ENCODE measurements around the gene SERPINA4.
"Not testable (repeated sequence)": the region's sequence is repeated elsewhere in the genome, so short reads cannot be mapped to it uniquely, and the experiment has no call there.

Gene SERPINA4

GRCh38 chr14:94573475-94574277 lies 12.4 kb downstream of the SERPINA4 start:
- no peak overlapping the region for H3K9ac ChIP-seq (ENCODE audit: low read depth in 1 of 2, low read length in 2 of 2)
- no peaks in the 10 kb centered on the region for H3K9me3 ChIP-seq (ENCODE audit: control insufficient read depth in 1 of 2, low read length in 2 of 2)
- no peaks in the 10 kb centered on the region for H3K36me3 ChIP-seq (ENCODE audit: control insufficient read depth in 1 of 2, insufficient read depth in 2 of 2, low read length in 2 of 2)
- no peak overlapping the region for H3K27ac ChIP-seq (ENCODE audit: low read depth, low read length)
- H3K27me3 ChIP-seq (ENCODE audit: control insufficient read depth in 1 of 2, insufficient read depth in 2 of 2, low read length in 2 of 2), result no peaks in the 10 kb centered on the region
- peaks cover 0 to 5% of the 10 kb centered on the region in 2 donors for H3K4me1 ChIP-seq (ENCODE audit: control insufficient read depth in 1 of 2, insufficient read depth in 2 of 2, low read length in 2 of 2)
- H3K4me3 ChIP-seq (ENCODE audit: low read depth in 1 of 2, low read length in 2 of 2), result no peak overlapping the region

- Histone ChIP-seq H3K27me3 (ENCODE audit: control insufficient read depth in 1 of 2, insufficient read depth in 2 of 2, low read length in 2 of 2) (no peaks in the 10 kb centered on the region), H3K27ac (ENCODE audit: low read depth, low read length) (no peak overlapping the region), H3K4me1 (ENCODE audit: control insufficient read depth in 1 of 2, insufficient read depth in 2 of 2, low read length in 2 of 2) (peaks cover 0 to 5% of the 10 kb centered on the region in 2 donors), H3K36me3 (ENCODE audit: control insufficient read depth in 1 of 2, insufficient read depth in 2 of 2, low read length in 2 of 2) (no peaks in the 10 kb centered on the region), H3K9ac (ENCODE audit: low read depth in 1 of 2, low read length in 2 of 2) (no peak overlapping the region), H3K9me3 (ENCODE audit: control insufficient read depth in 1 of 2, low read length in 2 of 2) (no peaks in the 10 kb centered on the region), H3K4me3 (ENCODE audit: low read depth in 1 of 2, low read length in 2 of 2) (no peak overlapping the region)
These were observed 13.1 kb downstream of the SERPINA4 start for GRCh38 chr14:94574336-94574735.

- H3K27ac ChIP-seq (ENCODE audit: low read depth, low read length), result no peak overlapping the region
- no peaks in the 10 kb centered on the region for H3K36me3 ChIP-seq (ENCODE audit: control insufficient read depth in 1 of 2, insufficient read depth in 2 of 2, low read length in 2 of 2)
- H3K4me3 ChIP-seq (ENCODE audit: low read depth in 1 of 2, low read length in 2 of 2), result no peak overlapping the region
- no peak overlapping the region for H3K9ac ChIP-seq (ENCODE audit: low read depth in 1 of 2, low read length in 2 of 2)
- no peaks in the 10 kb centered on the region for H3K27me3 ChIP-seq (ENCODE audit: control insufficient read depth in 1 of 2, insufficient read depth in 2 of 2, low read length in 2 of 2)
- no peaks in the 10 kb centered on the region for H3K9me3 ChIP-seq (ENCODE audit: control insufficient read depth in 1 of 2, low read length in 2 of 2)
- H3K4me1 ChIP-seq (ENCODE audit: control insufficient read depth in 1 of 2, insufficient read depth in 2 of 2, low read length in 2 of 2), result peaks cover 0 to 5% of the 10 kb centered on the region in 2 donors
These were observed 14.7 kb downstream of the SERPINA4 start for GRCh38 chr14:94575730-94576585.

GRCh38 chr14:94577472-94577871 lies 16.2 kb downstream of the SERPINA4 start:
- H3K4me3 ChIP-seq (ENCODE audit: low read depth in 1 of 2, low read length in 2 of 2); H3K36me3 ChIP-seq (ENCODE audit: control insufficient read depth in 1 of 2, insufficient read depth in 2 of 2, low read length in 2 of 2); H3K4me1 ChIP-seq (ENCODE audit: control insufficient read depth in 1 of 2, insufficient read depth in 2 of 2, low read length in 2 of 2); H3K27me3 ChIP-seq (ENCODE audit: control insufficient read depth in 1 of 2, insufficient read depth in 2 of 2, low read length in 2 of 2); H3K9ac ChIP-seq (ENCODE audit: low read depth in 1 of 2, low read length in 2 of 2); H3K27ac ChIP-seq (ENCODE audit: low read depth, low read length); H3K9me3 ChIP-seq (ENCODE audit: control insufficient read depth in 1 of 2, low read length in 2 of 2): not testable (repeated sequence)

GRCh38 chr14:94578712-94579111 lies 17.5 kb downstream of the SERPINA4 start:
- Histone ChIP-seq H3K27me3 (ENCODE audit: control insufficient read depth in 1 of 2, insufficient read depth in 2 of 2, low read length in 2 of 2) (no peaks in the 10 kb centered on the region), H3K27ac (ENCODE audit: low read depth, low read length) (no peak overlapping the region), H3K9me3 (ENCODE audit: control insufficient read depth in 1 of 2, low read length in 2 of 2) (no peaks in the 10 kb centered on the region), H3K4me3 (ENCODE audit: low read depth in 1 of 2, low read length in 2 of 2) (no peak overlapping the region), H3K36me3 (ENCODE audit: control insufficient read depth in 1 of 2, insufficient read depth in 2 of 2, low read length in 2 of 2) (no peaks in the 10 kb centered on the region), H3K4me1 (ENCODE audit: control insufficient read depth in 1 of 2, insufficient read depth in 2 of 2, low read length in 2 of 2) (no peaks in the 10 kb centered on the region), H3K9ac (ENCODE audit: low read depth in 1 of 2, low read length in 2 of 2) (no peak overlapping the region)

- no peak within 1 kb of the TSS for H3K9ac ChIP-seq (ENCODE audit: low read depth in 1 of 2, low read length in 2 of 2)
- no peak within 1 kb of the TSS for H3K27ac ChIP-seq (ENCODE audit: low read depth, low read length)
- no peaks in the 10 kb centered on the region for H3K27me3 ChIP-seq (ENCODE audit: control insufficient read depth in 1 of 2, insufficient read depth in 2 of 2, low read length in 2 of 2)
- H3K36me3 ChIP-seq (ENCODE audit: control insufficient read depth in 1 of 2, insufficient read depth in 2 of 2, low read length in 2 of 2), result no peaks in the 10 kb centered on the region
- no peaks in the 10 kb centered on the region for H3K4me1 ChIP-seq (ENCODE audit: control insufficient read depth in 1 of 2, insufficient read depth in 2 of 2, low read length in 2 of 2)
- H3K9me3 ChIP-seq (ENCODE audit: control insufficient read depth in 1 of 2, low read length in 2 of 2), result no peaks in the 10 kb centered on the region
- no peak within 1 kb of the TSS for H3K4me3 ChIP-seq (ENCODE audit: low read depth in 1 of 2, low read length in 2 of 2)
These were observed 20.1 kb downstream of the SERPINA4 start, which contains the start of gene SERPINA5 for GRCh38 chr14:94581127-94581999. TSS of gene SERPINA5 (plus strand) at chr14:94581426. CDS start at chr14:94587363, 5,937 bp downstream.

GRCh38 chr14:94582199-94582750 lies 21.0 kb downstream of the SERPINA4 start:
- Histone ChIP-seq H3K36me3 (ENCODE audit: control insufficient read depth in 1 of 2, insufficient read depth in 2 of 2, low read length in 2 of 2) (no peaks in the 10 kb centered on the region), H3K9ac (ENCODE audit: low read depth in 1 of 2, low read length in 2 of 2) (no peak overlapping the region), H3K9me3 (ENCODE audit: control insufficient read depth in 1 of 2, low read length in 2 of 2) (no peaks in the 10 kb centered on the region), H3K4me1 (ENCODE audit: control insufficient read depth in 1 of 2, insufficient read depth in 2 of 2, low read length in 2 of 2) (no peaks in the 10 kb centered on the region), H3K27ac (ENCODE audit: low read depth, low read length) (no peak overlapping the region), H3K4me3 (ENCODE audit: low read depth in 1 of 2, low read length in 2 of 2) (no peak overlapping the region), H3K27me3 (ENCODE audit: control insufficient read depth in 1 of 2, insufficient read depth in 2 of 2, low read length in 2 of 2) (no peaks in the 10 kb centered on the region)

GRCh38 chr14:94582851-94583250 lies 21.6 kb downstream of the SERPINA4 start:
- H3K4me3 ChIP-seq (ENCODE audit: low read depth in 1 of 2, low read length in 2 of 2), result no peak overlapping the region
- H3K9ac ChIP-seq (ENCODE audit: low read depth in 1 of 2, low read length in 2 of 2), result no peak overlapping the region
- H3K36me3 ChIP-seq (ENCODE audit: control insufficient read depth in 1 of 2, insufficient read depth in 2 of 2, low read length in 2 of 2), result no peaks in the 10 kb centered on the region
- H3K27me3 ChIP-seq (ENCODE audit: control insufficient read depth in 1 of 2, insufficient read depth in 2 of 2, low read length in 2 of 2), result no peaks in the 10 kb centered on the region
- no peaks in the 10 kb centered on the region for H3K9me3 ChIP-seq (ENCODE audit: control insufficient read depth in 1 of 2, low read length in 2 of 2)
- H3K4me1 ChIP-seq (ENCODE audit: control insufficient read depth in 1 of 2, insufficient read depth in 2 of 2, low read length in 2 of 2), result no peaks in the 10 kb centered on the region
- no peak overlapping the region for H3K27ac ChIP-seq (ENCODE audit: low read depth, low read length)

- H3K4me3 ChIP-seq (ENCODE audit: low read depth in 1 of 2, low read length in 2 of 2), result no peak overlapping the region
- no peaks in the 10 kb centered on the region for H3K36me3 ChIP-seq (ENCODE audit: control insufficient read depth in 1 of 2, insufficient read depth in 2 of 2, low read length in 2 of 2)
- H3K27me3 ChIP-seq (ENCODE audit: control insufficient read depth in 1 of 2, insufficient read depth in 2 of 2, low read length in 2 of 2), result no peaks in the 10 kb centered on the region
- H3K4me1 ChIP-seq (ENCODE audit: control insufficient read depth in 1 of 2, insufficient read depth in 2 of 2, low read length in 2 of 2), result no peaks in the 10 kb centered on the region
- no peaks in the 10 kb centered on the region for H3K9me3 ChIP-seq (ENCODE audit: control insufficient read depth in 1 of 2, low read length in 2 of 2)
- H3K9ac ChIP-seq (ENCODE audit: low read depth in 1 of 2, low read length in 2 of 2), result no peak overlapping the region
- no peak overlapping the region for H3K27ac ChIP-seq (ENCODE audit: low read depth, low read length)
These were observed 22.3 kb downstream of the SERPINA4 start for GRCh38 chr14:94583557-94583956.
